MCF 10A (cell line): ENCODE results near the gene SNTG2. TPM values are rescaled to one million over a fixed set of nuclear protein-coding genes. Genes with fewer than 3 reads are reported as not detected.

Experiments
- BruUV-seq: library from RNA; stranded (reverse); fragments of 400-500 nt; replicated peaks from 2 replicates; lab custom pipeline; 2021; lab: Mats Ljungman, UMichigan
- CTCF ChIA-PET: fragments of 300-600 bp; sonication (Branson Sonifier 250); formaldehyde crosslinking; extraction: SDS; loops from one replicate; lab custom pipeline; 2021; ENCODE audit warnings: antibody characterized with exemption, inconsistent platforms; lab: Yijun Ruan, JAX
- POLR2A ChIA-PET: fragments of 300-600, 350-650 bp; sonication (Branson Sonifier 250); formaldehyde crosslinking; extraction: SDS; loops from one replicate; lab custom pipeline; 2020; ENCODE audit warnings: antibody characterized with exemption, inconsistent platforms; lab: Yijun Ruan, JAX
- DNase-seq: peaks from one replicate; pipeline ENCODE4 v3.0.0-alpha.2; 2018; ENCODE audit not compliant: unreplicated experiment
- H3K27ac Mint-ChIP-seq: one replicate; pipeline ENCODE4 v1.8.0; 2022; ENCODE audit warnings: mild to moderate bottlenecking, low read depth, mixed read lengths; ENCODE audit not compliant: unreplicated experiment
- H3K27me3 Mint-ChIP-seq: one replicate; pipeline ENCODE4 v1.8.0; 2022; ENCODE audit warnings: mixed read lengths; ENCODE audit not compliant: insufficient read depth, unreplicated experiment
- H3K36me3 Mint-ChIP-seq: one replicate; pipeline ENCODE4 v1.8.0; 2022; ENCODE audit warnings: mild to moderate bottlenecking, moderate library complexity, mixed read lengths; ENCODE audit not compliant: insufficient read depth, unreplicated experiment
- H3K4me1 Mint-ChIP-seq: one replicate; pipeline ENCODE4 v1.8.0; 2022; ENCODE audit warnings: mixed read lengths; ENCODE audit not compliant: insufficient read depth, unreplicated experiment
- H3K4me3 Mint-ChIP-seq: one replicate; pipeline ENCODE4 v1.8.0; 2022; ENCODE audit warnings: mild to moderate bottlenecking, moderate library complexity, mixed read lengths; ENCODE audit not compliant: unreplicated experiment
- H3K9me3 Mint-ChIP-seq: one replicate; pipeline ENCODE4 v1.8.0; 2022; ENCODE audit warnings: mixed read lengths; ENCODE audit not compliant: unreplicated experiment
- CTCF ChIP-seq: fragments of 200-600 bp; IDR thresholded peaks from one replicate; pipeline ENCODE4 v1.8.0; 2022; ENCODE audit warnings: antibody characterized with exemption, mild to moderate bottlenecking; ENCODE audit not compliant: unreplicated experiment
- intact Hi-C: fragments of 100-400 bp; cut with micrococcal nuclease; formaldehyde crosslinking; loops from 2 replicates; pipeline ENCODE4 v1.14.1; 2022
- total RNA-seq: library from RNA; stranded (reverse); gene quantifications from 2 replicates; pipeline ENCODE4 v1.2.3, GENCODE V29; 2022

The SNTG2 gene
- total RNA-seq, 1 experiment from 2014 or later, result not detected

GRCh38 chr2:1294900-1295299 is 344.3 kb downstream of the SNTG2 start:
- no peak overlapping the region for H3K4me3 Mint-ChIP-seq
- intact Hi-C loops, result no loop called here
- H3K36me3 Mint-ChIP-seq, result no peaks in the 10 kb centered on the region
- no peak for DNase-seq
- POLR2A ChIA-PET, result interaction anchor here (0.6 kb wide), 1 partner anchor 10 kb away, joined by 5 read pairs; no protein-coding TSS in a partner anchor
- no peaks in the 10 kb centered on the region for H3K9me3 Mint-ChIP-seq
- CTCF ChIA-PET, result no interaction called here
- BruUV-seq, result no TSS peak
- H3K27me3 Mint-ChIP-seq, result peaks cover 80% of the 10 kb centered on the region
- TF ChIP-seq CTCF, result no peak
- no peaks in the 10 kb centered on the region for H3K4me1 Mint-ChIP-seq
- no peak overlapping the region for H3K27ac Mint-ChIP-seq

DNA sequence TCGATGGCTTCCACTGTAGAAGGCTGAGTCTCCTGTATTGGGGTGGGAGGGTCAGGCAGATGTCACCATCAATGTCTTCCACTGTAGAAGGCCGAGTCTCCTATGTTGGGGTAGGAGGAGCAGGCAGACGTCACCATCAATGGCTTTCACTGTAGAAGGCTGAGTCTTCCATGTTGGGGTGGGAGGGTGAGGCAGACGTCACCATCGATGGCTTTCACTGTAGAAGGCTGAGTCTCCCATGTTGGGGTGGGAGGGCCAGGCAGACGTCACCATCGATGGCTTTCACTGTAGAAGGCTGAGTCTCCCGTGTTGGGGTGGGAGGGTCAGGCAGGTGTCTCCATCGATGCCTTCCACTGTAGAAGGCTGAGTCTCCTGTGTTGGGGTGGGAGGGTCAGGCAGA is 345.1 kb downstream of the SNTG2 start:
- intact Hi-C loops, result no loop called here
- no peaks in the 10 kb centered on the region for H3K9me3 Mint-ChIP-seq
- H3K27ac Mint-ChIP-seq, result no peak overlapping the region
- H3K36me3 Mint-ChIP-seq, result no peaks in the 10 kb centered on the region
- POLR2A ChIA-PET, result no interaction called here
- H3K4me3 Mint-ChIP-seq, result no peak overlapping the region
- TF ChIP-seq CTCF, result no peak
- no TSS peak for BruUV-seq
- CTCF ChIA-PET, result no interaction called here
- peaks cover 80% of the 10 kb centered on the region for H3K27me3 Mint-ChIP-seq
- H3K4me1 Mint-ChIP-seq, result no peaks in the 10 kb centered on the region
- DNase-seq, result no peak

DNA sequence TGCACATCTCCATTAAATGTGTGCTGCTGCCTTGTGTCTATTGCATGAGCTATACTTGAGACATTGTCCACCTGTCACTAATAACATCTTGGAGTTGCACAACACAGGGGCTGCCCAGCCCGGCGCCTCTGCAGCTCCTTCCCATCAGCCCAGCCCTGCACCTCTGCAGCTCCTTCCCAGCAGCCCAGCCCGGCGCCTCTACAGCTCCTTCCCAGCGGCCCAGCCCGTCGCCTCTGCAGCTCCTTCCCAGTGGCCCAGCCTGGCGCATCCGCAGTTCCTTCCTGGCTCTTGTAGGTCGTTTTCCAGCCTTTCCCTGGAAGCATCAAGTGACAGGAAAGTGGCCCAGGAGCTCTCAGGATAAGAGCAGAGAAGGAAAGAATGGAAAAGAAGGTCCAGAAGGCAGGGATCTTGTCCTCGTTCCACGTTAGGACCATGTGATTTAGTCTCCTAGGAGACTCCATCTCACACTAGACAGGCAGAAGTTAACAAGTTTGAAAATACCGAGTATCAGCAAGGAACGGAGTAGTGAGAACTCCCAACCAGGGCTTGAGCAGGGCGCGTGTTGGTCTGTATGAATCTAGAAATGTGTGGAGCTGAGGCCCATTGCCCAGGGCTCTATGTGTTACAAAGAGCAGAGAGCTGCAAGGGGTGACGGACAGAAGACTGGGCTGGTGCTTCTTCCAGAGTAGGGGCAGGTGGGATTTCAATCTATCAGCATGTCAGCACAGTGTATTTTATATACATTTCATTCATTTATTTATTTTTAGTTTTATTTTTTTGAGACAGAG is 346.9 kb downstream of the SNTG2 start:
- Mint-ChIP-seq H3K4me1 (no peaks in the 10 kb centered on the region), H3K27me3 (peaks cover 80% of the 10 kb centered on the region), H3K27ac (no peak overlapping the region), H3K4me3 (no peak overlapping the region), H3K9me3 (no peaks in the 10 kb centered on the region), H3K36me3 (peaks cover 4% of the 10 kb centered on the region)
- no peak for DNase-seq
- intact Hi-C loops, result no loop called here
- ChIA-PET POLR2A (no interaction called here), CTCF (interaction anchor here (0.6 to 0.7 kb wide), 2 partner anchors 469 to 1255 kb away, joined by 3 to 4 read pairs; no protein-coding TSS in a partner anchor)
- TF ChIP-seq CTCF, result no peak
- BruUV-seq, result no TSS peak

DNA sequence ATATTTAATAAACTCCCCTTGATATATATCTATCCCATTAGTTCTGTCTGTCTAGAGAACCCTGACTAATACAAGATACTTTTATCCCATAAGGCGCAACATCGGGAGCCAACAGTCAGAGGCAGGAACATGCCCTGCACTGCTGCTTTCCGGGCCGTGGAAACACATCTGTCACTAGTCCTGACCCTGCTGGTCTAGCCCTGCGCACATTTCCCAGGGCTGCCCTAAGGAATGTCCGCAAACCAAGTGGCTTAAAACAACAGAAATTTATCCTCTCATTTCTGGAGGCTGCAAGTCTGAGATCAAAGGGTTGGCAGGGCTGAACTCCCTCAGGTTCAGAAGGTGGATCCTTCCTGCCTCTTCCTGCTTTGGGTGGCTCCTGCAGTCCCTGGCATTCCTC is 348.4 kb downstream of the SNTG2 start:
- CTCF ChIA-PET, result no interaction called here
- no peak for TF ChIP-seq CTCF
- no peak overlapping the region for H3K4me3 Mint-ChIP-seq
- peaks cover 4% of the 10 kb centered on the region for H3K36me3 Mint-ChIP-seq
- no peaks in the 10 kb centered on the region for H3K4me1 Mint-ChIP-seq
- peaks cover 80% of the 10 kb centered on the region for H3K27me3 Mint-ChIP-seq
- H3K9me3 Mint-ChIP-seq, result no peaks in the 10 kb centered on the region
- POLR2A ChIA-PET, result no interaction called here
- BruUV-seq, result no TSS peak
- no peak for DNase-seq
- intact Hi-C loops, result no loop called here
- no peak overlapping the region for H3K27ac Mint-ChIP-seq
